NCI-H146 (cell line): ENCODE measurements around the gene PRKCE.
"Not testable (repeated sequence)": the region's sequence is repeated elsewhere in the genome, so short reads cannot be mapped to it uniquely, and the experiment has no call there.

Experiments
- DNase-seq: peaks from one replicate; lab custom pipeline; 2025; lab: John Stamatoyannopoulos, UW

PRKCE gene

GRCh38 chr2:45698554-45698953 lies 47.1 kb downstream of the PRKCE start:
- no peak for DNase-seq

- no peak for DNase-seq
These were observed 47.7 kb downstream of the PRKCE start for GRCh38 chr2:45699032-45699658.

GRCh38 chr2:45700407-45701013 lies 49.0 kb downstream of the PRKCE start:
- no peak for DNase-seq

- no peak for DNase-seq
These were observed 53.8 kb downstream of the PRKCE start for GRCh38 chr2:45705233-45705632.

GRCh38 chr2:45706033-45706432 lies 54.6 kb downstream of the PRKCE start:
- DNase-seq, result no peak

- DNase-seq, result no peak
These were observed 55.5 kb downstream of the PRKCE start for GRCh38 chr2:45707006-45707405.

- no peak for DNase-seq
These were observed 56.2 kb downstream of the PRKCE start for GRCh38 chr2:45707661-45708060.

GRCh38 chr2:45708501-45708900 lies 57.0 kb downstream of the PRKCE start:
- no peak for DNase-seq

- no peak for DNase-seq
These were observed 57.7 kb downstream of the PRKCE start for GRCh38 chr2:45709137-45709536.

- DNase-seq, result no peak
These were observed 59.0 kb downstream of the PRKCE start for GRCh38 chr2:45710468-45710867.

- DNase-seq, result no peak
These were observed 59.7 kb downstream of the PRKCE start for GRCh38 chr2:45711224-45711623.

- DNase-seq, result no peak
These were observed 61.1 kb downstream of the PRKCE start for GRCh38 chr2:45712570-45712969.

- DNase-seq, result no peak
These were observed 61.7 kb downstream of the PRKCE start for GRCh38 chr2:45713136-45713535.

GRCh38 chr2:45713591-45713990 lies 62.1 kb downstream of the PRKCE start:
- no peak for DNase-seq

- DNase-seq, result no peak
These were observed 63.2 kb downstream of the PRKCE start for GRCh38 chr2:45714679-45715078.

GRCh38 chr2:45715601-45716379 lies 64.3 kb downstream of the PRKCE start:
- DNase-seq, result no peak

- not testable (repeated sequence) for DNase-seq
These were observed 65.0 kb downstream of the PRKCE start for GRCh38 chr2:45716432-45716831.

- no peak for DNase-seq
These were observed 65.4 kb downstream of the PRKCE start for GRCh38 chr2:45716915-45717314.

- DNase-seq, result no peak
These were observed 68.7 kb downstream of the PRKCE start for GRCh38 chr2:45720210-45720609.

- no peak for DNase-seq
These were observed 69.7 kb downstream of the PRKCE start for GRCh38 chr2:45721150-45721549.

- DNase-seq, result no peak
These were observed 71.0 kb downstream of the PRKCE start for GRCh38 chr2:45722477-45722876.

GRCh38 chr2:45723857-45724256 lies 72.4 kb downstream of the PRKCE start:
- no peak for DNase-seq

GRCh38 chr2:45724335-45724734 lies 72.9 kb downstream of the PRKCE start:
- no peak for DNase-seq
